Tibial nerve (tissue), 4 donors: ENCODE measurements around the gene TRPM1. TPM values are rescaled to one million over a fixed set of nuclear protein-coding genes. Genes with fewer than 3 reads are reported as not detected.
A peak's percentile ranks its signal among the peaks of the same experiment; 100 is the strongest.

ENCODE experiments used
- DNase-seq, 2 donors: peaks; one replicate each; pipeline ENCODE4 v3.0.0-alpha.2; 2019; ENCODE audit warnings: low spot score in 2 of 2
- H3K27ac ChIP-seq, 4 donors: fragments of 200-600 bp; sonication (generic) in 3 of 4; one replicate each; pipeline ENCODE4 v1.5.1; 2017 to 2019; ENCODE audit warnings: mild to moderate bottlenecking in 1 of 4
- H3K27me3 ChIP-seq, 2 donors: fragments of 200-600 bp; sonication (generic) in 1 of 2; one replicate each; pipeline versions ENCODE4 v1.5.1 to v1.6.0; 2017 to 2019
- H3K36me3 ChIP-seq, 3 donors: fragments of 200-600 bp; sonication (generic); one replicate each; pipeline ENCODE4 v1.5.1; 2018 to 2019
- H3K4me1 ChIP-seq, 4 donors: fragments of 200-600 bp; sonication (generic) in 3 of 4; one replicate each; pipeline ENCODE4 v1.5.1; 2017 to 2019
- H3K4me3 ChIP-seq, 4 donors: fragments of 200-600 bp; sonication (generic) in 3 of 4; one replicate each; pipeline ENCODE4 v1.5.1; 2017 to 2019; ENCODE audit warnings: mild to moderate bottlenecking in 1 of 4, moderate library complexity in 1 of 4
- H3K9me3 ChIP-seq, 4 donors: fragments of 200-600 bp; sonication (generic) in 3 of 4; one replicate each; pipeline ENCODE4 v1.5.1; 2017 to 2019
- EP300 ChIP-seq, 2 donors: sonication (generic); formaldehyde crosslinking; IDR thresholded peaks; one replicate each; pipeline ENCODE4 v1.6.1; 2017; ENCODE audit warnings: antibody characterized with exemption in 2 of 2, mild to moderate bottlenecking in 1 of 2
- POLR2A ChIP-seq, 2 donors: fragments of 450-650 bp; IDR thresholded peaks; one replicate each; pipeline ENCODE4 v1.6.1; 2017; ENCODE audit warnings: antibody characterized with exemption in 2 of 2, mild to moderate bottlenecking in 2 of 2, moderate library complexity in 2 of 2
- whole genome bisulfite sequencing, 2 donors: methylation state at CpG; one replicate each; pipeline ENCODE4 v1.1.5; 2018; 5-methylcytosine and 5-hydroxymethylcytosine counted together
- total RNA-seq, 4 donors: library from RNA; depleted of rRNA; stranded (reverse); fragments of >200 nt; gene quantifications; one replicate each; pipeline ENCODE4 v1.1.0, GENCODE V29; 2016
- TF ChIP-seq, protein P1 (sequence below), 5 experiments: fragments of 200-600 bp in 3 of 5; fragments of 450-650 bp in 2 of 5; sonication (generic) in 3 of 5; IDR thresholded peaks; one replicate each; pipeline ENCODE4 v1.5.1; 2016 to 2019; ENCODE audit warnings: antibody characterized with exemption in 5 of 5, mild to moderate bottlenecking in 3 of 5, moderate library complexity in 2 of 5

Gene TRPM1
- total RNA-seq, 4 donors from 2014 or later: not detected

DNA sequence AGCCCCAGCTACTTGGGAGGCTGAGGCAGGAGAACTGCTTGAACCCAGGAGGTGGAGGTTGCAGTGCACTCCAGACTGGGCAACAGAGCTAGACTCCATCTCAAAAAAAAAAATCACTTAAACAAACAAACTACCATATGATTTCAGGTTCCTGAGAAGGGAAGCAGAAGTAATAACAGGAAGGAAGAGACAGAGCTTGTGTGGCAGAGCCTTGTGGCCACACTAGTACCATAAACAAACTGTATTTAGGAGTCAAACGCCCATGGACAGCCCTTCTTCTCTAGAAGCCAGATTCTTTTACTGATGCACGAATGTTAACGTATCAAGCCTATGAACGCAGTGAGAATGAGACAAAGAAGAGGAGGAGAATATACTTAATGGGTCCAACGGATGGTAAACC, 122.1 kb downstream of the TRPM1 start:
- Histone ChIP-seq H3K27ac (peak overlapping the region in 1 of 4 donors; percentile 16), H3K36me3 (peaks cover 0 to 20% (median 0%) of the 10 kb centered on the region in 3 donors), H3K9me3 (no peaks in the 10 kb centered on the region), H3K4me3 (no peak overlapping the region), H3K4me1 (peaks cover 4 to 66% (median 13%) of the 10 kb centered on the region in 4 donors), H3K27me3 (no peaks in the 10 kb centered on the region)
- WGBS, 2 donors: 92 to 97% methylated on average over 5 of the region's 5 CpGs
- TF ChIP-seq, protein P1, sequence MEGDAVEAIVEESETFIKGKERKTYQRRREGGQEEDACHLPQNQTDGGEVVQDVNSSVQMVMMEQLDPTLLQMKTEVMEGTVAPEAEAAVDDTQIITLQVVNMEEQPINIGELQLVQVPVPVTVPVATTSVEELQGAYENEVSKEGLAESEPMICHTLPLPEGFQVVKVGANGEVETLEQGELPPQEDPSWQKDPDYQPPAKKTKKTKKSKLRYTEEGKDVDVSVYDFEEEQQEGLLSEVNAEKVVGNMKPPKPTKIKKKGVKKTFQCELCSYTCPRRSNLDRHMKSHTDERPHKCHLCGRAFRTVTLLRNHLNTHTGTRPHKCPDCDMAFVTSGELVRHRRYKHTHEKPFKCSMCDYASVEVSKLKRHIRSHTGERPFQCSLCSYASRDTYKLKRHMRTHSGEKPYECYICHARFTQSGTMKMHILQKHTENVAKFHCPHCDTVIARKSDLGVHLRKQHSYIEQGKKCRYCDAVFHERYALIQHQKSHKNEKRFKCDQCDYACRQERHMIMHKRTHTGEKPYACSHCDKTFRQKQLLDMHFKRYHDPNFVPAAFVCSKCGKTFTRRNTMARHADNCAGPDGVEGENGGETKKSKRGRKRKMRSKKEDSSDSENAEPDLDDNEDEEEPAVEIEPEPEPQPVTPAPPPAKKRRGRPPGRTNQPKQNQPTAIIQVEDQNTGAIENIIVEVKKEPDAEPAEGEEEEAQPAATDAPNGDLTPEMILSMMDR (IDR thresholded peaks at IDR 0.05): no peak
- TF ChIP-seq EP300 (IDR thresholded peaks at IDR 0.05): peak in 1 of 2 donors; percentile 42
- DNase-seq: no peak

DNA sequence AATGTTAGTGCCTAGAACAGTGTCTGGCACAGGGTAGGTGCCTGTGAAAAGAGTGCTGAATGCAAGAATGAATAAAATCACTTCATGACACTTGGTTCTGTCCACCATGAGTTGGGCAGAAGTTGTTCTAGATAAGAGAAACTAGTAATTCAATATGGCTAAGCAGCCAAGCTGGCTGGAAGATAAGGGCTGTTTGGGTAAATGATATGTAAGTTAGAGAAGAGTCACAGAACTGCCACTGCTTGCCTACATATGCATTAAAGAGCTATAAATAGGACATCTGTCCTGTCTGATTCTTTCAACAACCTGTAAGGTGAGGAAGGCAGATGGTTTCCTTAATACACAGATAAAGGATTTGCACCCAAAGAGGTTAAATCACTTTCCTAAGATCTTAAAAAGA, 123.2 kb downstream of the TRPM1 start:
- no peak for TF ChIP-seq POLR2A (IDR thresholded peaks at IDR 0.05)
- TF ChIP-seq, protein P1 (IDR thresholded peaks at IDR 0.05): no peak
- TF ChIP-seq EP300 (IDR thresholded peaks at IDR 0.05): no peak

DNA sequence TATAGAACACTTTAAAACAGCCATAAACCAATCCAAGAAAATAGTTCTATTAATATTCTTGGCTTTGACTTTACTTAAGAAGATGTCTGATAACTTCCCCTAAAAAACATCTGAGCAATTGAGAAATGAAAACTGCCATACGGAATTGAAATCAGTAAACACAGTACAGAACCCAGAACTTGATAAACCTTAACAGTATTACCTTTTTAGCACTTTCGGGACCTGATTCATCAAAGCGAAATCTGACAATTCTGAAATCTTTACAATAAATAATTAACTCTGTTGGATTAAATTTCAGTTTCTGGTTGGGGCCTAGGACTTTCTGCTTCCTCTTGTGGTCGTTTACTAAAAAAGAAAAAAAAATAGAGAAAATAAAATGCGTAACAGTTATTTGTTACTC, 127.4 kb downstream of the TRPM1 start:
- Histone ChIP-seq H3K4me3 (no peak overlapping the region), H3K9me3 (no peaks in the 10 kb centered on the region), H3K27ac (no peak overlapping the region), H3K36me3 (peaks cover 0 to 20% (median 0%) of the 10 kb centered on the region in 3 donors), H3K27me3 (no peaks in the 10 kb centered on the region), H3K4me1 (peaks cover 0 to 43% (median 0%) of the 10 kb centered on the region in 4 donors)
- WGBS, 2 donors: 74 to 79% methylated on average over 5 of the region's 5 CpGs
- no peak for DNase-seq
- TF ChIP-seq POLR2A (IDR thresholded peaks at IDR 0.05) (no peak), EP300 (IDR thresholded peaks at IDR 0.05) (no peak)
- TF ChIP-seq, protein P1 (IDR thresholded peaks at IDR 0.05): no peak

More for the DNA sequence above, 123.2 kb downstream of the TRPM1 start:
- Histone ChIP-seq H3K4me1 (peaks cover 0 to 56% (median 10%) of the 10 kb centered on the region in 4 donors), H3K4me3 (no peak overlapping the region), H3K27me3 (no peaks in the 10 kb centered on the region), H3K36me3 (peaks cover 0 to 27% (median 0%) of the 10 kb centered on the region in 3 donors), H3K9me3 (no peaks in the 10 kb centered on the region), H3K27ac (no peak overlapping the region)
- DNase-seq: no peak

DNA sequence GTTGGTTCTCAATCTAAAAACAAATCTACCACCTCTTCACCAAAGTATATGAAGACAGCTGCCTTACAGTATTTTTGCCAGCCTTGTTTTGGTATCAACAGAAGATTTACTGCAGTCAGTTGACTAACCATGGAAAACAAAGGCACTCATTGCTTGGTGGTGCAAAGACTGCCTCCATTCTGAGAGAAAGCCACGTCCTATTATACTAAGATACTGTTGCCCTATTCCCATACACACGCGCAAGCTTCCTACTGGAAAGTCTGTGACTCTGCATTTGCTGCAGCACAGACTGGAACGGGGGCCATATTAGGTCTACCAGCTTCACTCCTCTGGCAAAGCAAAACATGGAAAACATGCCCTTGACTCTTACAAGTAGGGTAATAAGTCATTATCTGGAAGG, 128.1 kb downstream of the TRPM1 start:
- TF ChIP-seq POLR2A (IDR thresholded peaks at IDR 0.05) (no peak), EP300 (IDR thresholded peaks at IDR 0.05) (no peak)
- TF ChIP-seq, protein P1 (IDR thresholded peaks at IDR 0.05): no peak
- DNase-seq: no peak
- H3K36me3 ChIP-seq: peaks cover 0 to 19% (median 0%) of the 10 kb centered on the region in 3 donors
- peaks cover 0 to 37% (median 0%) of the 10 kb centered on the region in 4 donors for H3K4me1 ChIP-seq
- no peaks in the 10 kb centered on the region for H3K9me3 ChIP-seq
- H3K27me3 ChIP-seq: no peaks in the 10 kb centered on the region
- no peak overlapping the region for H3K27ac ChIP-seq
- 62 to 67% methylated on average over 4 of the region's 4 CpGs for WGBS, 2 donors
- H3K4me3 ChIP-seq: no peak overlapping the region

DNA sequence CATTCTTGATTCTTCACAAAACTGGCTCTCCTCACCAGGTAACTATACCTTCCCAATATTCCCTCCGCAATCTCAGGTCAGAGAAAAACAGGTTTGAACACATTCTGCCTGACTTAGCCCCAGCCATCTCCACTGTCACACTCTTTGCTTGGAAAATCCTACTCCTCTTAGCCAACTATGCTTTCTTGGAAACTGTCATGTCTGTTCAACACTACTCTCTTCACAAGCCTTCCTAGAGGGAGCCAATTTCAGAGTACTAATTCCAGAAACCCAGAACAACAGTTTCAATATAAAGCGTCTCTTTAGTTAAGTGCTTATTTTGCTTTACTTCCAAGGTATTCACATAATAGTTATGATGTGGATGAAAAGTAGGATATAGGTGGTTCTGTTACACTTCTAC, 131.8 kb downstream of the TRPM1 start:
- WGBS, 2 donors: 97 to 99% methylated on average over 2 of the region's 2 CpGs
- DNase-seq: no peak
- Histone ChIP-seq H3K9me3 (no peaks in the 10 kb centered on the region), H3K4me1 (peaks cover 0 to 16% (median 0%) of the 10 kb centered on the region in 4 donors), H3K27ac (no peak overlapping the region), H3K27me3 (no peaks in the 10 kb centered on the region), H3K4me3 (no peak overlapping the region), H3K36me3 (peaks cover 0 to 36% (median 0%) of the 10 kb centered on the region in 3 donors)
- TF ChIP-seq POLR2A (IDR thresholded peaks at IDR 0.05) (no peak), EP300 (IDR thresholded peaks at IDR 0.05) (no peak)
- TF ChIP-seq, protein P1 (IDR thresholded peaks at IDR 0.05): no peak
